Activated naive CD8-positive, alpha-beta T cell treated with anti-CD3 and anti-CD28 coated beads, Interleukin-2, amount 50 U/mL, for 24 hours (primary cell): Measurements from ENCODE around the gene FLYWCH1.
"Not testable (repeated sequence)": the region's sequence is repeated elsewhere in the genome, so short reads cannot be mapped to it uniquely, and the experiment has no call there.

ENCODE experiments used
- ATAC-seq: fragments of 150-1000 bp; cut with Tn5 transposase; one replicate; pipeline ENCODE4 v1.10.0; 2021
- DNase-seq: peaks from one replicate; pipeline ENCODE4 v3.0.0; 2021
- H3K27ac Mint-ChIP-seq: one replicate; pipeline ENCODE4 v1.8.0; 2021; ENCODE audit warnings: mild to moderate bottlenecking, mixed read lengths
- H3K27me3 Mint-ChIP-seq: one replicate; pipeline ENCODE4 v1.8.0; 2021; ENCODE audit warnings: mixed read lengths
- H3K36me3 Mint-ChIP-seq: one replicate; pipeline ENCODE4 v1.8.0; 2021; ENCODE audit warnings: low read depth, mixed read lengths
- H3K4me1 Mint-ChIP-seq: one replicate; pipeline ENCODE4 v1.8.0; 2021; ENCODE audit warnings: mixed read lengths
- H3K4me3 Mint-ChIP-seq: one replicate; pipeline ENCODE4 v1.8.0; 2021; ENCODE audit warnings: mild to moderate bottlenecking, moderate library complexity, mixed read lengths
- H3K9me3 Mint-ChIP-seq: one replicate; pipeline ENCODE4 v1.8.0; 2021; ENCODE audit warnings: mixed read lengths

Gene FLYWCH1

GRCh38 chr16:2928151-2928550 is 16.4 kb downstream of the FLYWCH1 start:
- DNase-seq, H3K36me3 Mint-ChIP-seq, ATAC-seq, H3K27ac Mint-ChIP-seq, H3K9me3 Mint-ChIP-seq, H3K4me3 Mint-ChIP-seq, H3K27me3 Mint-ChIP-seq: not testable (repeated sequence)
- H3K4me1 Mint-ChIP-seq = peaks cover 12% of the 10 kb centered on the region

GRCh38 chr16:2928796-2929195 is 17.1 kb downstream of the FLYWCH1 start:
- Mint-ChIP-seq H3K27ac (no peak overlapping the region), H3K4me1 (peaks cover 12% of the 10 kb centered on the region)

GRCh38 chr16:2929693-2930092 is 18.0 kb downstream of the FLYWCH1 start:
- Mint-ChIP-seq H3K4me1 (peaks cover 12% of the 10 kb centered on the region), H3K9me3 (no peaks in the 10 kb centered on the region), H3K27me3 (no peaks in the 10 kb centered on the region), H3K4me3 (no peak overlapping the region), H3K36me3 (peaks cover 3% of the 10 kb centered on the region), H3K27ac (no peak overlapping the region)
- DNase-seq (no peak), ATAC-seq (no peak)

More at GRCh38 chr16:2928796-2929195, 17.1 kb downstream of the FLYWCH1 start:
- ATAC-seq (no peak), DNase-seq (no peak)
- no peak overlapping the region for H3K4me3 Mint-ChIP-seq
- no peaks in the 10 kb centered on the region for H3K36me3 Mint-ChIP-seq
- H3K9me3 Mint-ChIP-seq = no peaks in the 10 kb centered on the region
- no peaks in the 10 kb centered on the region for H3K27me3 Mint-ChIP-seq

- Mint-ChIP-seq H3K4me3 (no peak overlapping the region), H3K27me3 (no peaks in the 10 kb centered on the region), H3K27ac (no peak overlapping the region), H3K9me3 (no peaks in the 10 kb centered on the region), H3K4me1 (peaks cover 12% of the 10 kb centered on the region), H3K36me3 (peaks cover 4% of the 10 kb centered on the region)
- ATAC-seq = no peak
- no peak for DNase-seq
These were observed 18.5 kb downstream of the FLYWCH1 start for GRCh38 chr16:2930236-2930635.

GRCh38 chr16:2931231-2931914 is 19.6 kb downstream of the FLYWCH1 start:
- not testable (repeated sequence) for H3K4me3 Mint-ChIP-seq, H3K9me3 Mint-ChIP-seq, H3K27me3 Mint-ChIP-seq, H3K36me3 Mint-ChIP-seq, ATAC-seq, H3K27ac Mint-ChIP-seq, H3K4me1 Mint-ChIP-seq, DNase-seq

- Mint-ChIP-seq H3K4me3 (no peak overlapping the region), H3K27me3 (no peaks in the 10 kb centered on the region), H3K9me3 (no peaks in the 10 kb centered on the region), H3K4me1 (no peaks in the 10 kb centered on the region), H3K36me3 (peaks cover 5% of the 10 kb centered on the region), H3K27ac (no peak overlapping the region)
- DNase-seq = no peak
- ATAC-seq = no peak
These were observed 21.4 kb downstream of the FLYWCH1 start for GRCh38 chr16:2933136-2933535.

GRCh38 chr16:2933701-2934100 is 22.0 kb downstream of the FLYWCH1 start:
- Mint-ChIP-seq H3K4me1 (no peaks in the 10 kb centered on the region), H3K27ac (no peak overlapping the region), H3K9me3 (no peaks in the 10 kb centered on the region), H3K27me3 (no peaks in the 10 kb centered on the region), H3K36me3 (peaks cover 5% of the 10 kb centered on the region), H3K4me3 (no peak overlapping the region)
- DNase-seq = no peak
- no peak for ATAC-seq

GRCh38 chr16:2934450-2934849 is 22.7 kb downstream of the FLYWCH1 start:
- Mint-ChIP-seq H3K4me1 (no peaks in the 10 kb centered on the region), H3K36me3 (peaks cover 7% of the 10 kb centered on the region), H3K27ac (no peak overlapping the region), H3K27me3 (no peaks in the 10 kb centered on the region), H3K9me3 (no peaks in the 10 kb centered on the region), H3K4me3 (no peak overlapping the region)
- DNase-seq = no peak
- no peak for ATAC-seq

- H3K27ac Mint-ChIP-seq = no peak overlapping the region
- no peak overlapping the region for H3K4me3 Mint-ChIP-seq
- H3K36me3 Mint-ChIP-seq = peaks cover 7% of the 10 kb centered on the region
- no peaks in the 10 kb centered on the region for H3K9me3 Mint-ChIP-seq
- H3K27me3 Mint-ChIP-seq = no peaks in the 10 kb centered on the region
- DNase-seq (no peak), ATAC-seq (no peak)
- H3K4me1 Mint-ChIP-seq = no peaks in the 10 kb centered on the region
These were observed 24.8 kb downstream of the FLYWCH1 start for GRCh38 chr16:2936436-2937011.

- ATAC-seq (no peak), DNase-seq (no peak)
- no peaks in the 10 kb centered on the region for H3K4me1 Mint-ChIP-seq
- H3K36me3 Mint-ChIP-seq = peaks cover 7% of the 10 kb centered on the region
- no peak overlapping the region for H3K27ac Mint-ChIP-seq
- no peaks in the 10 kb centered on the region for H3K27me3 Mint-ChIP-seq
- no peak overlapping the region for H3K4me3 Mint-ChIP-seq
- H3K9me3 Mint-ChIP-seq = no peaks in the 10 kb centered on the region
These were observed 25.4 kb downstream of the FLYWCH1 start for GRCh38 chr16:2937170-2937569.

- Mint-ChIP-seq H3K4me1 (no peaks in the 10 kb centered on the region), H3K27me3 (no peaks in the 10 kb centered on the region), H3K36me3 (peaks cover 12% of the 10 kb centered on the region), H3K4me3 (no peak overlapping the region), H3K27ac (no peak overlapping the region), H3K9me3 (no peaks in the 10 kb centered on the region)
- DNase-seq (no peak), ATAC-seq (no peak)
These were observed 26.5 kb downstream of the FLYWCH1 start for GRCh38 chr16:2938206-2938605.

GRCh38 chr16:2939968-2940367 is 28.2 kb downstream of the FLYWCH1 start:
- peaks cover 11% of the 10 kb centered on the region for H3K36me3 Mint-ChIP-seq
- H3K4me3 Mint-ChIP-seq = no peak overlapping the region
- no peak for DNase-seq
- H3K27ac Mint-ChIP-seq = no peak overlapping the region
- no peaks in the 10 kb centered on the region for H3K27me3 Mint-ChIP-seq
- no peaks in the 10 kb centered on the region for H3K9me3 Mint-ChIP-seq
- H3K4me1 Mint-ChIP-seq = no peaks in the 10 kb centered on the region
- ATAC-seq = no peak

- Mint-ChIP-seq H3K27ac (no peak overlapping the region), H3K4me1 (no peaks in the 10 kb centered on the region), H3K4me3 (no peak overlapping the region), H3K36me3 (peaks cover 9% of the 10 kb centered on the region), H3K27me3 (no peaks in the 10 kb centered on the region), H3K9me3 (no peaks in the 10 kb centered on the region)
- ATAC-seq (no peak), DNase-seq (no peak)
These were observed 30.3 kb downstream of the FLYWCH1 start for GRCh38 chr16:2942045-2942444.

GRCh38 chr16:2943716-2944115 is 32.0 kb downstream of the FLYWCH1 start:
- not testable (repeated sequence) for H3K9me3 Mint-ChIP-seq, H3K4me3 Mint-ChIP-seq, H3K27ac Mint-ChIP-seq, H3K27me3 Mint-ChIP-seq, H3K4me1 Mint-ChIP-seq, ATAC-seq, DNase-seq
- peaks cover 10% of the 10 kb centered on the region for H3K36me3 Mint-ChIP-seq

GRCh38 chr16:2946649-2947048 is 34.9 kb downstream of the FLYWCH1 start:
- Mint-ChIP-seq H3K27me3 (no peaks in the 10 kb centered on the region), H3K4me1 (peaks cover 1% of the 10 kb centered on the region), H3K36me3 (peaks cover 12% of the 10 kb centered on the region), H3K4me3 (no peak overlapping the region), H3K27ac (no peak overlapping the region), H3K9me3 (no peaks in the 10 kb centered on the region)
- ATAC-seq = no peak
- no peak for DNase-seq
